SK-N-MC (cell line): ENCODE data around the gene HDLBP.

Source experiments
- EZH2 ChIP-seq: fragments of 200-600 bp; sonication (generic); IDR thresholded peaks from one replicate; pipeline ENCODE4 v1.6.1; 2017; ENCODE audit warnings: antibody characterized with exemption
- FOXP2 ChIP-seq: optimal IDR thresholded peaks from 2 replicates; pipeline ENCODE3; 2011; ENCODE audit warnings: mild to moderate bottlenecking, moderate library complexity; ENCODE audit not compliant: insufficient read depth; ENCODE audit errors: extremely low read length, control extremely low read depth
- POLR2AphosphoS5 ChIP-seq: IDR thresholded peaks from 2 replicates; pipeline ENCODE4 v1.6.1; 2012; ENCODE audit warnings: mild to moderate bottlenecking, low read depth, low read length, borderline replicate concordance

DNA sequence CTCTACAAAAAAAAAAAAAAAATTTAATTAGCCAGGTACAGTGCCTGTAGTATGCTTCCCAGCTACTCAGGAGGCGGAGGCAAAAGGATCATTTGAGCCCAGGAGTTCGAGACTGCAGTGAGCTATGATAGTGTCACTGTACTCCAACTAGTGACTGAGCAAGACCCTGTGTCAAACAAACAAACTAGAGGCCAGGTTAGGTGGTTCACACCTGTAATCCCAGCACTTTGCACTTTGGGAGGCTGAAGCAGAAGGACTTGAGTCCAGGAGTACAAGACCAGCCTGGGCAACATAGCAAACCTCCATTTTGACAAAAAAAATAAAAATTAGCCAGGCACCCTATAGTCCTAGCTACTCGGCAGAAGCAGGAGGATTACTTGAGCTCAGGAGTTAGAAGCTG is 13.4 kb downstream of the HDLBP start:
- TF ChIP-seq EZH2 (no peak), POLR2AphosphoS5 (no peak), FOXP2 (no peak)
